H1 (cell line): Measurements from ENCODE around the gene OR10A4. TPM values are rescaled to one million over a fixed set of nuclear protein-coding genes. Genes with fewer than 3 reads are reported as not detected.

Experiments used
- CTCF ChIA-PET: fragments of 300-600 bp; sonication (Branson Sonifier 250); formaldehyde crosslinking; loops from one replicate; lab custom pipeline; 2021; ENCODE audit not compliant: partially characterized antibody; lab: Charles Lee
- POLR2A ChIA-PET: fragments of 300-600 bp; sonication (Branson Sonifier 250); formaldehyde crosslinking; loops from one replicate; lab custom pipeline; 2021; ENCODE audit warnings: inconsistent platforms; ENCODE audit not compliant: partially characterized antibody; lab: Charles Lee
- DNase-seq, 2 experiments: peaks; one replicate each; pipeline versions ENCODE4 v3.0.0 to v3.0.0-alpha.2; 2010 to 2022; ENCODE audit warnings: low spot score in 2 of 2, low read depth in 1 of 2, mixed read lengths in 1 of 2
- FAIRE-seq: peaks from 2 replicates; lab custom pipeline; 2011; peaks lifted over from hg19 to GRCh38; lab: Jason Lieb, UNC
- H2AFZ ChIP-seq: 2 replicates; pipeline ENCODE4 v1.8.1; 2012; ENCODE audit warnings: low read length, inconsistent platforms
- H2AK5ac ChIP-seq: 2 replicates; pipeline ENCODE4 v1.6.1; 2013; ENCODE audit warnings: low read depth, low read length
- H2BK120ac ChIP-seq: replicated peaks from 2 replicates; pipeline ENCODE3; 2013; ENCODE audit warnings: low read depth, low read length, inconsistent platforms
- H2BK12ac ChIP-seq: 2 replicates; pipeline ENCODE4 v1.6.1; 2013; ENCODE audit warnings: low read depth, low read length
- H2BK15ac ChIP-seq: 2 replicates; pipeline ENCODE4 v1.6.1; 2013; ENCODE audit warnings: low read length
- H2BK20ac ChIP-seq: 2 replicates; pipeline ENCODE4 v1.6.1; 2013; ENCODE audit warnings: low read length
- H2BK5ac ChIP-seq: 2 replicates; pipeline ENCODE4 v1.6.1; 2013; ENCODE audit warnings: low read depth, low read length
- H3K14ac ChIP-seq: 2 replicates; pipeline ENCODE4 v1.6.1; 2013; ENCODE audit warnings: inconsistent platforms; ENCODE audit not compliant: insufficient read length
- H3K18ac ChIP-seq: 2 replicates; pipeline ENCODE4 v1.6.1; 2013; ENCODE audit warnings: low read length; ENCODE audit errors: extremely low read depth
- H3K23ac ChIP-seq: 2 replicates; pipeline ENCODE4 v1.6.1; 2013; ENCODE audit warnings: inconsistent platforms; ENCODE audit not compliant: insufficient read length
- H3K23me2 ChIP-seq: 2 replicates; pipeline ENCODE4 v1.6.1; 2013; ENCODE audit warnings: low read depth, low read length
- H3K27ac ChIP-seq: 2 replicates; pipeline ENCODE4 v1.6.1; 2011; ENCODE audit warnings: low read depth, low read length, inconsistent platforms
- H3K27me3 ChIP-seq, 4 experiments: replicated peaks in 1 of 4; 1 replicate in 1 of 4; 2 replicates in 3 of 4; pipeline versions ENCODE4 v1.6.1 to v1.8.1; 2011 to 2013; ENCODE audit warnings: low read length in 3 of 4, mild to moderate bottlenecking in 3 of 4, inconsistent platforms in 2 of 4, mixed read lengths in 2 of 4, moderate library complexity in 1 of 4; ENCODE audit not compliant: control insufficient read depth in 3 of 4, insufficient read depth in 3 of 4; ENCODE audit errors: extremely low read depth in 1 of 4
- H3K36me3 ChIP-seq, 4 experiments: 2 replicates each; pipeline versions ENCODE4 v1.6.1 to v1.8.1; 2011 to 2013; ENCODE audit warnings: mild to moderate bottlenecking in 4 of 4, low read length in 3 of 4, moderate library complexity in 2 of 4, control low read depth in 1 of 4, inconsistent platforms in 1 of 4; ENCODE audit not compliant: insufficient read depth in 4 of 4, control insufficient read depth in 2 of 4
- H3K4ac ChIP-seq: replicated peaks from 2 replicates; pipeline ENCODE3; 2013; ENCODE audit warnings: low read length, low read depth, mixed read lengths, inconsistent platforms; ENCODE audit not compliant: insufficient read length
- H3K4me1 ChIP-seq, 4 experiments: replicated peaks in 1 of 4; 1 replicate in 1 of 4; 2 replicates in 3 of 4; pipeline versions ENCODE4 v1.6.1 to v1.8.1; 2011 to 2013; ENCODE audit warnings: low read length in 3 of 4, inconsistent platforms in 2 of 4, mixed read lengths in 1 of 4; ENCODE audit not compliant: insufficient read depth in 4 of 4, control insufficient read depth in 3 of 4
- H3K4me2 ChIP-seq, 2 experiments: 2 replicates each; pipeline versions ENCODE4 v1.6.1 to v1.8.1; 2011 to 2013; ENCODE audit warnings: low read depth in 2 of 2, low read length in 2 of 2, control low read depth in 1 of 2, inconsistent platforms in 1 of 2, mild to moderate bottlenecking in 1 of 2; ENCODE audit not compliant: insufficient read depth in 1 of 2
- H3K4me3 ChIP-seq, 4 experiments: fragments of 200-600, 300-600 bp in 1 of 4; sonication (generic), shearing (Covaris generic), sonication (Bioruptor Twin) in 1 of 4; 2 replicates each; pipeline versions ENCODE4 v1.5.1 to v1.8.1; 2011 to 2016; ENCODE audit warnings: low read length in 4 of 4, low read depth in 3 of 4, control low read depth in 2 of 4, inconsistent platforms in 2 of 4, mild to moderate bottlenecking in 2 of 4, mixed read lengths in 1 of 4, moderate library complexity in 1 of 4; ENCODE audit not compliant: insufficient read depth in 2 of 4; ENCODE audit errors: extremely low read depth in 1 of 4
- H3K56ac ChIP-seq: replicated peaks from 2 replicates; pipeline ENCODE3; 2013; ENCODE audit warnings: low read depth, mild to moderate bottlenecking, mixed read lengths, low read length, inconsistent platforms; ENCODE audit not compliant: insufficient read length
- H3K79me1 ChIP-seq: 2 replicates; pipeline ENCODE4 v1.6.1; 2013; ENCODE audit warnings: low read depth, low read length, control low read depth
- H3K79me2 ChIP-seq, 2 experiments: 2 replicates each; pipeline versions ENCODE4 v1.6.1 to v1.8.1; 2012 to 2013; ENCODE audit warnings: low read length in 2 of 2, mild to moderate bottlenecking in 2 of 2, inconsistent platforms in 1 of 2; ENCODE audit not compliant: insufficient read depth in 2 of 2, control insufficient read depth in 1 of 2
- H3K9ac ChIP-seq, 4 experiments: replicated peaks in 1 of 4; 1 replicate in 1 of 4; 2 replicates in 3 of 4; pipeline versions ENCODE4 v1.6.1 to v1.8.1; 2011 to 2013; ENCODE audit warnings: low read depth in 3 of 4, low read length in 3 of 4, control low read depth in 2 of 4, mild to moderate bottlenecking in 2 of 4, moderate library complexity in 2 of 4, inconsistent platforms in 1 of 4; ENCODE audit errors: extremely low read depth in 1 of 4
- H3K9me3 ChIP-seq, 2 experiments: 2 replicates each; pipeline versions ENCODE4 v1.6.1 to v1.8.1; 2012 to 2013; ENCODE audit warnings: mild to moderate bottlenecking in 2 of 2, moderate library complexity in 2 of 2, control low read depth in 1 of 2, inconsistent platforms in 1 of 2, low read depth in 1 of 2, low read length in 1 of 2, mixed read lengths in 1 of 2; ENCODE audit not compliant: insufficient read depth in 2 of 2
- H4K20me1 ChIP-seq, 2 experiments: replicated peaks in 1 of 2; 2 replicates each; pipeline versions ENCODE3 to v1.8.1; 2011 to 2013; ENCODE audit warnings: inconsistent platforms in 2 of 2, low read length in 2 of 2, mild to moderate bottlenecking in 1 of 2; ENCODE audit not compliant: insufficient read depth in 2 of 2, control insufficient read depth in 1 of 2
- H4K5ac ChIP-seq: 2 replicates; pipeline ENCODE4 v1.6.1; 2013; ENCODE audit warnings: low read length, low read depth, mixed read lengths, inconsistent platforms; ENCODE audit not compliant: insufficient read length
- H4K8ac ChIP-seq: 2 replicates; pipeline ENCODE4 v1.8.0; 2013; ENCODE audit warnings: mild to moderate bottlenecking, moderate library complexity, low read length, inconsistent platforms; ENCODE audit not compliant: insufficient read depth; ENCODE audit errors: extremely low read depth
- H4K91ac ChIP-seq: replicated peaks from 2 replicates; pipeline ENCODE3; 2013; ENCODE audit warnings: low read length, mixed read lengths, inconsistent platforms; ENCODE audit not compliant: insufficient read length
- MAFK ChIP-seq: IDR thresholded peaks from 2 replicates; pipeline ENCODE4 v1.6.1; 2012; ENCODE audit warnings: low read depth, mild to moderate bottlenecking, improper control_type of control experiment, low read length
- RFX5 ChIP-seq: IDR thresholded peaks from 2 replicates; pipeline ENCODE4 v1.6.1; 2011; ENCODE audit warnings: low read depth, low read length, improper control_type of control experiment, borderline replicate concordance
- YY1 ChIP-seq: IDR thresholded peaks from 2 replicates; pipeline ENCODE4 v1.6.1; 2011; ENCODE audit warnings: low read depth, mild to moderate bottlenecking, low read length
- WGBS, 2 experiments: shearing (Covaris generic) in 1 of 2; methylation state at CpG; one replicate each; pipeline versions ENCODE4 v1.1.6 to v1.1.7; 2013 to 2015; ENCODE audit warnings: low lambda C conversion rate in 2 of 2, mixed read lengths in 2 of 2, inconsistent platforms in 1 of 2, low coverage in 1 of 2, missing lambda C conversion rate in 1 of 2; ENCODE audit not compliant: insufficient replicate concordance in 2 of 2, insufficient coverage in 1 of 2, insufficient read length in 1 of 2; ENCODE audit errors: extremely low coverage in 1 of 2, missing lambda C conversion rate in 1 of 2; 5-methylcytosine and 5-hydroxymethylcytosine counted together
- polyA plus RNA-seq, 7 experiments: library from polyadenylated mRNA; depleted of rRNA in 3 of 7; stranded (reverse) in 5 of 7; unstranded in 2 of 7; fragments of >200 nt in 5 of 7; fragments of 200-250 nt in 2 of 7; gene quantifications; 1 replicate in 5 of 7; 2 replicates in 1 of 7; 4 replicates in 1 of 7; pipeline versions ENCODE4 v1.2.1 to v1.2.3, GENCODE V29; 2011 to 2013; ENCODE audit warnings: missing spikeins in 2 of 7, mixed read lengths in 2 of 7
- total RNA-seq: library from RNA; stranded (reverse); fragmentation: NEBNext Ultra II Directional; extraction: Animal tissue kit (Norgen Biotek cat#: 25700); gene quantifications from 2 replicates; pipeline ENCODE4 v1.2.1, GENCODE V29; 2021

The OR10A4 gene
- total and polyA plus RNA-seq, 2 of the 8 experiments (the other 6 are each of a cell fraction or from before 2014, with no cell fraction given): not detected

DNA sequence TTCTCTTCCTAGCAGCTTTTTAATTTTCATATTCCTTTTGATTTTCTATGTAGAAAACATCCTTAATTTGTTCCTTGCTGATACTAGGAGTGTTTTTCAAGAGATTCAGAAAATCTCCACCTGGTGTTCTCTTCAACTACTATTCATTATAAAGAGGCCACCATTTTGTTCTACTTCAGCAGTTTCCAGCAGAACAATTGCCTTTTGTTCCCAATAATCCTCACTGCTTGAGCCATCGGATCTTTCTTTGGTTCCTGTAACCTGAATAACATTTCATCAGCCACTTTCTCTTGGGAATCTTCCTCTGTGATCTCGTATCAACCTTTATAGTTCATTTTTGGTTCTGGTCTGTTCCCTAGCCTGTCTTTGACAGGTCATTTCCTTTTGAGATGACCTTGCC is 32.8 kb upstream of the OR10A4 start:
- Histone ChIP-seq H2BK120ac (no peak overlapping the region), H3K79me1 (no peaks in the 10 kb centered on the region), H3K9me3 (no peaks in the 10 kb centered on the region; a peak in 1 of 4 replicates), H2BK5ac (no peak overlapping the region), H4K91ac (no peak overlapping the region), H2BK20ac (0 out of 2 replicates have a peak overlapping the region, but pooled peaks have one; percentile 50), H3K9ac (no peak overlapping the region), H2AK5ac (no peak overlapping the region), H3K23ac (no peak overlapping the region), H3K79me2 (no peaks in the 10 kb centered on the region), H3K27me3 (no peaks in the 10 kb centered on the region), H4K5ac (peak overlapping the region; percentile 52), H3K23me2 (no peaks in the 10 kb centered on the region), H3K4me1 (peaks cover 0 to 8% (median 2%) of the 10 kb centered on the region in 4 experiments; a peak in 3 of 7 replicates), H3K18ac (peak overlapping the region; percentile 48; the same call in 1 of the 2 replicates), H3K4me3 (no peak overlapping the region), H3K14ac (no peak overlapping the region), H3K36me3 (no peaks in the 10 kb centered on the region), H3K4me2 (no peak overlapping the region), H3K56ac (no peak overlapping the region), H4K20me1 (no peaks in the 10 kb centered on the region), H2BK12ac (no peak overlapping the region), H4K8ac (no peak overlapping the region), H2BK15ac (no peak overlapping the region), H3K4ac (no peak overlapping the region), H2AFZ (0 out of 2 replicates have a peak overlapping the region, but pooled peaks have one; percentile 19), H3K27ac (no peak overlapping the region)
- WGBS, 2 experiments: 84% methylated on average over 2 of the region's 2 CpGs; no CpG with 5 or more reads in 1 of the 2 experiments
- CTCF ChIA-PET: no interaction called here
- TF ChIP-seq RFX5 (no peak), MAFK (0 out of 2 replicates have a peak, but pooled peaks have one; percentile 9), YY1 (0 out of 2 replicates have a peak, but pooled peaks have one; percentile 51)
- POLR2A ChIA-PET: no interaction called here
- DNase-seq (no peak), FAIRE-seq (no peak)
